ENCODE results near the gene ZBTB43.

ZBTB43 gene

GRCh38 chr9:126860077-126860756 is 55.4 kb downstream of the ZBTB43 start, which contains the start of gene ZBTB34:
TSS of gene ZBTB34 (plus strand) at chr9:126860639. CDS start at chr9:126879400, 18,761 bp downstream.
- DNase-seq = peak; percentile 19

DNA sequence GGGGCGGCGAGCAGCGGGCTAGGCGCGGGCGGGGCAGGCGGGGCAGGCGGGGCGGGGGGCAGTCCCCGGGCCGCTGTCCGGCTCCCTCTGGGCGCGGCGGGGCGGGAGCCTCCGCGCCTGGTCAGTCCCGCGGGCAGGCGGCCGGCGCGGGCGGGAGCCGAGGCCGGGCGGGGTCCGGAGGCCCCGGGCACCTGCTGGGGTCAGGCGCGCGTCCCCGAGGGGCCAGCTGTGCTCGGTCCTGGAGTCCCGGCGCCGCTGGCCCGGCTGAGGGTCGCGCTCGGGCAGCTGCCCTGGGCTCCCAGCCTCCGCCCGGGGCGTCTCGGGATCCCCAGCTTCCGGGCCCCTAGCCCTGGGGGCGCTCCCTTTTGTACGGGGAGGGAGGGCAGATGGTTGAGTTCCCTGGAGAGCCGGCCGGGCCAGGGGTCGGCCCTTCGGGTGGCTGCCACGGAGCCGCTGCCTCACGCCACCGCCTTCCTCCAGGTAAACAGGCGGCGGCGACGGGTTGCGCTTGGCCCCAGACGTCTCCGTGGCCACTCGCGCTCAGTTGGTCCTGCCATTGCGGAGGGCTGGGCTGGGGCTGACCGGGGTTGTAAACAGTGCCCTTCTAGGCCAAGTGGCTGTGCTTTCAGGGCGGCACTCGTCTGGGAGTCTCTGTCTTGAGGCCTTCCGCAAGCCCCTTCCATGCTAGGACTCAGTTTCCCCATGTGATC is 56.1 kb downstream of the ZBTB43 start:
- DNase-seq = no peak

DNA sequence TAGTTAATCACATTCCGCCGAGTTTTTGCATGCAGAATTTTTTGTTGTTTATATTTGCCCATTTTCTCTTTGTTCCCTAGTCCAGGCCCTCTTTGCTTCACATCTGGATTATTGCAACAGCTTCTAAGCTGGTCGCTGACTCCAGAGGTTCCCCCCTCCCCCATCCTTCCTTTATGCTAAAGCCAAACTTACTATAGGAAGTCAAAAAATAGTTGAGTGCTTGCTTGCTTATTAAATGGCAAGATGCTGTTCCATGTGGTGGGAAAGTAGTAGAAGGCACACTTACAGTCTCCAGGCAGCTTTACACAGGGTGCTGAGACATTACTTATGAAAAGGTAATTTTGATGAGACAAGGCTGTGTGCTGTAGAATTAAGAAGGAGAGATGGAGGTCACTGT is 56.9 kb downstream of the ZBTB43 start:
- no peak for DNase-seq

DNA sequence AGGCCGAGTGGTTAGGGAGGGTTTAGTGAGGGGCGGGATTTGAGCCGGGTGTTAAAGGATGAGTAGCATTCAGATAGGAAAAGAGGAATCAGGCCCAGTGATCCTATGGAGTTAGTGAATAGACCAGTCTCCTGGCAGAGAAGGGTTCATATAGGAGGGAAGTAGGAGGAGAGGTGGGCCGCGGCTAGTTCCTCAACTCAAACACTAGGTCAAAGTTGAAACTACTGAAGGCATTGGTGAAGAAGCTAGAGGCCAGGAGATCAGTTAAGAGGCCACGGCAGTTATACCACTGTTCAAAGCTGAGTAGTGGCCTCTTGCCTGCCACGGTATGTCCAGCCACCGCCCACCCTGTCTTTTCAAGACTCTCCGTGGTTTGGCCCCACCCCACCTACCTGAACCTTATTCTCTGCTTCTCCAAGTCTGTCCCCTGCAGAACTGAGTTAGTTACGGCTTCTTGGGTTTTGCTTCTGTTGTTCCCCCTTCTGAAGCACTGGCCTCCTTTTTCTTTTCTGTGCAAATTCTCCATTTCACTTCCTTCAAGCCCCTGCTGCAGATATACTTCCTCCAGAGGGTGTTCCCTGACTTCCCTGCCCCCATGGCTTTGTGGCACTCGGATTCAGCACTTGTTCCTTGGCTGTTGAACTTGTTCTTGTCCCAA is 57.4 kb downstream of the ZBTB43 start:
- DNase-seq = no peak

GRCh38 chr9:126864771-126865170 is 59.9 kb downstream of the ZBTB43 start:
- no peak for DNase-seq

GRCh38 chr9:126869368-126869767 is 64.5 kb downstream of the ZBTB43 start:
- no peak for DNase-seq

DNA sequence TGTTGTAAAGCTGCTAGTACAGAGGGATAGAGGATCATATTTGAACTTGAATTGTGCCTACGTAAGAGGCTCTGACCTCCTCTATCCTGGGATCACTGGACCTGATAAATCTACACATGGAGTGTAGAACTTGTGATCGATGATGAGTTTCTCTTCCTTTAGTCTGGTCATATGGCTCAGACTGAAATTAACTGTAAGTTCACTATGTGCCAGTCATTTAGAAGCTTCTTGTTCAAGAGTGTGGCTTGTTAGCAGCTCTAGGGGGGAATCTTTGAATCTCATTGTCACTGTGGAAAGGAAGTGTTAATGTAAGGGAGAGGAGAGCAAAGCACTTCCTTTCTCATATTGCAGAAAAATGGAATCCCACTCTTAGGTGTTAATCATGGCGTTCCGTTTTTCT is 67.7 kb downstream of the ZBTB43 start:
- DNase-seq = no peak

- DNase-seq = no peak
Measured at GRCh38 chr9:126874546-126875314, 69.9 kb downstream of the ZBTB43 start.

- no peak for DNase-seq
Measured at GRCh38 chr9:126875756-126876510, 71.1 kb downstream of the ZBTB43 start.

GRCh38 chr9:126876531-126876930 is 71.7 kb downstream of the ZBTB43 start:
- no peak for DNase-seq

GRCh38 chr9:126877418-126877817 is 72.6 kb downstream of the ZBTB43 start:
- DNase-seq = no peak

DNA sequence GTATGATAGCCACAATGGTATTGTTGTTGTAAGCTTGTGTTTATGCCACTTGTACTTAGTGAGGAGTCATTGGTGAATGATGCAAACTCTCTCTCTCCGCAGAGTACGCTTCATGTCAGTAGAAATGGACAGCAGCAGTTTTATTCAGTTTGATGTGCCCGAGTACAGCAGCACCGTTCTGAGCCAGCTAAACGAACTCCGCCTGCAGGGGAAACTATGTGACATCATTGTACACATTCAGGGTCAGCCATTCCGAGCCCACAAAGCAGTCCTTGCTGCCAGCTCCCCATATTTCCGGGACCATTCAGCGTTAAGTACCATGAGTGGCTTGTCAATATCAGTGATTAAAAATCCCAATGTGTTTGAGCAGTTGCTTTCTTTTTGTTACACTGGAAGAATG is 74.4 kb downstream of the ZBTB43 start:
- no peak for DNase-seq

DNA sequence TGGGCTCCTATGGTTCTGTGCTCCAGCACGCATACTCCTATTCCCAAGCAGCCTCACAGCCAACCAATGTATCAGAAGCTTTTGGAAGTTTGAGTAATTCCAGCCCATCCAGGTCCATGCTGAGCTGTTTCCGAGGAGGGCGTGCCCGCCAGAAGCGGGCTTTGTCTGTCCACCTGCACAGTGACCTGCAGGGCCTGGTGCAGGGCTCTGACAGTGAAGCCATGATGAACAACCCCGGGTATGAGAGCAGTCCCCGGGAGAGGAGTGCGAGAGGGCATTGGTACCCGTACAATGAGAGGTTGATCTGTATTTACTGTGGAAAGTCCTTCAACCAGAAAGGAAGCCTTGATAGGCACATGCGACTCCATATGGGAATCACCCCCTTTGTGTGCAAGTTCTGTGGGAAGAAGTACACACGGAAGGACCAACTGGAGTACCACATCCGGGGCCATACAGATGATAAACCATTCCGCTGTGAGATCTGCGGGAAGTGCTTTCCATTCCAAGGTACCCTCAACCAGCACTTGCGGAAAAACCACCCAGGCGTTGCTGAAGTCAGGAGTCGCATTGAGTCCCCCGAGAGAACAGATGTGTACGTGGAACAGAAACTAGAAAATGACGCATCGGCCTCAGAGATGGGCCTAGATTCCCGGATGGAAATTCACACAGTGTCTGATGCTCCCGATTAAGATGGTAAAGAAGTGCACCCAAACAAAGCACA is 75.5 kb downstream of the ZBTB43 start:
- no peak for DNase-seq

DNA sequence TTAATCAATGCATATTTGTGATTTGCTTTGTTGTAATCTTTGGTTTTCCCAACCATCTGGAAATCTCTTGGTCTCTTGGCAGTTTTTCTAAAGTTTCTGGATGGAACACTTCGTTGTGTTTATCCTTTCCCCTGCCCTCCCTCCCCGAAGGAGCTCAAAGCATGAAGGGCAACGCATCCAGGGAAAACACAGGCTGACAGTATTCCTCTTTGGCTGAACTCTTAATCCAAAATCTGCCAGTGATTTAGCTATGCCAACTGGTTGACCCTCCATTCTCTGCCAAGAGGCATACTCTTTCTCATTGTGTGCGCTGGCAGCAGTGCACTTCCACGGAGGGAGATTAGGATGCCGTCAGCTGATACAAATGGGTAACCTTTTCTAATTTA is 76.1 kb downstream of the ZBTB43 start:
- DNase-seq = no peak

DNA sequence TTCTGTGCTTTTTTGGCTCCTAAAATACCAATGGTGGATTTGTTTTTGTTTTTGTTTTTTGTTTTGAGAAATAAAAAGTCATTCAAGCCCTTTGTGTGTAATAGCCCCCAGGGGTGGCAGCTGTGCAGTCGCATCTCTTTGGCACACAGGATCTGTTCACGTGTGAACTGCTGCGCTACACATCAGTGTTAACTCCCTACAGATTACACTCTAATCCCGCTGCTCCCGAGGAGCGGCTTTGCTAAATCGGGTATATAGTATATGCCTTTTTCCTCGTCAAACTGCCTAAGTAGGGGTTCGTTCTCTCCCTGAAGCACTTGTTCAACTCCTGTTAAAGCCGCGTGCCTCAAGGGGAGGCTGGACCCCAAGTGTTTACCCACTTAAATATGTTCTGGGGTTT is 77.9 kb downstream of the ZBTB43 start:
- no peak for DNase-seq

DNA sequence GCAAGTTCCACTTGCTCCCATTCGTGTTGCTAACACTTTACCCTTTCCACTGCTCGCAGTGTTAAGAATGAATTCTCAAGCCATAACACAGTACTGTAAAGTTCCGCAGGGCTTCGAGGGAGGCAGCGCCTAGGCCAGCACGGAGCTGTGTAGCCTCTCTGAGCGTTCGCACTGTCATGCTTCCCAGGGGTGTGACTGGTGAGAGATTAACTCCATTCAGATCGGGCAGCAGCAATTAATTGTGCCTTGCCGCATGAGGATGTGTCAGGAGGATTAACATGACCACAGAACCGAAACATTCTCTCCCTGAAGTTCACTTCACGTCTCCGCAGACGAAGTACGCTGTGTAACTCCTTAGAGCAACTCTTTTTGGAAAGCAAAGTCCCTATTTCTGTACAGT is 78.8 kb downstream of the ZBTB43 start:
- DNase-seq = no peak

DNA sequence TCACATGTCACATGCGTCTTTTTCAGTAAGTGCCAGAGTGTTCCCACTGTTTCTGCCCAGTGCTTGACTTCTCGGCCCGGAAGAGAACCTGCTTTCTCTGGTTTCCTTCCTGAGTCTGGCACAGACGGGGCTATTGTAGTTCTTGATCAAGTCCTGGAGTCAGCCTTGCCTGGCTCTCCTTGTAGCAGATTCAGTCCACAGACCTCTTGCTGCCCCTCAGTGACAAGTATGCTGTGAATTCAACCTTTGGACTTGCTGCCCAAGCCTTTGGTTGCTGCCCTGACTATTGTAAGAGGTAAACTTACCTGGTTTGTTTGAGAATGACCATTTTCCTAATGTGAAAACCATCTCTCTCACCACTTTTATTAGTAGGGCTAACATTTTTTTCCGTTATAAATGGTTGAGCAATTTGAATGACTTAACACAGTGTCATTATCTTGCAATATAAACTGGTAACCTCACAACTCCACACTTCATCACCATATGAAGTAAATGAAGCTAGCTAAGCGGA is 80.3 kb downstream of the ZBTB43 start:
- DNase-seq = no peak

DNA sequence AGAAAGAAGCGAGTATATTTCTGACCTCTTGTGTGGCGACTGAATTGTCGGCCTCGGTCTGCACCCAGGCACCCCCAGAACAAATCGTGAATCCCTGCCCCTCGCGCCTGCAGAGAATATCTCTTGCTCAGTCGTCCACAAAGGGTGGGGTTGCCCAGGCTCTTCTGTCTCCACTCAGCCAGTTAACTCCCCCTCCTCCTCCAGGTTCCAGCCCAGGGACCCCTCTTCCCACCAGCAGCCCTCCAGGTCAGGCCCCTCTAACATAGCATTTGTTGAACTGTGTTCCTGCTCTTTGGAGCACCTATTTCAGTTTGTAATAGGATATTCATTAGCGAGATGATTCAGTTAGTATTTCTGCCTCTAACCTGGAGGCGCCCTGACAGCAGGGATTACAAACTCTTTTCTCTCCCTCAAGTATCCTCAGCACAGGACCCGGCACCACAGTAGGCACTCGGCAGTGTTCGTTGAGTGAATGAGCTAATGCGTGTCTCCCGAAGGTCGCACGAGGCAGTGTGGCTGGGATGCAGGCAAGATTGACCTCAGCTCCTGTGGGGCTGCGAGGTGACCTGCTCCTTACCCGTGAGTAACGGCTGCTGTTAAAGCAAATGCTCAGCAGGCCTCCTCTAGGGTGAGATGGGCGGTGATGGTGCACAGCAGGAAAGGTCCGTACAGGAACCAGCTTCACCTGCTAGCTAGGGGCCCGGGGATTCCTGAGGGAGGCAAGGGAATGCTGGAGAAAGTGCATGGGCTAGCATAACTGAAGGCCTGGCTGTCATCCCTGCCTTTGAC is 81.4 kb downstream of the ZBTB43 start:
- no peak for DNase-seq

- no peak for DNase-seq
Measured at GRCh38 chr9:126886897-126887296, 82.1 kb downstream of the ZBTB43 start.
